ENCODE data around the gene DDX1.

The DDX1 gene

GRCh38 chr2:15647622-15648590, 56.2 kb downstream of the DDX1 start:
- DNase-seq, result no peak

- DNase-seq, result no peak
These were observed 57.2 kb downstream of the DDX1 start for GRCh38 chr2:15648593-15649525.

GRCh38 chr2:15649561-15650255, 58.0 kb downstream of the DDX1 start:
- no peak for DNase-seq

- no peak for DNase-seq
These were observed 59.1 kb downstream of the DDX1 start for GRCh38 chr2:15650616-15651366.

- no peak for DNase-seq
These were observed 59.7 kb downstream of the DDX1 start for GRCh38 chr2:15651367-15651727.

GRCh38 chr2:15652252-15652651, 60.6 kb downstream of the DDX1 start:
- no peak for DNase-seq

- no peak for DNase-seq
These were observed 61.1 kb downstream of the DDX1 start for GRCh38 chr2:15652801-15653200.

GRCh38 chr2:15653806-15654726, 62.4 kb downstream of the DDX1 start:
- no peak for DNase-seq

GRCh38 chr2:15654727-15655073, 63.0 kb downstream of the DDX1 start:
- no peak for DNase-seq

- DNase-seq, result no peak
These were observed 63.6 kb downstream of the DDX1 start for GRCh38 chr2:15655123-15655887.

GRCh38 chr2:15656090-15656489, 64.4 kb downstream of the DDX1 start:
- no peak for DNase-seq

GRCh38 chr2:15657759-15658158, 66.1 kb downstream of the DDX1 start:
- DNase-seq, result no peak

- no peak for DNase-seq
These were observed 67.2 kb downstream of the DDX1 start for GRCh38 chr2:15658911-15659310.

GRCh38 chr2:15660491-15661294, 69.0 kb downstream of the DDX1 start:
- no peak for DNase-seq

- DNase-seq, result no peak
These were observed 69.6 kb downstream of the DDX1 start for GRCh38 chr2:15661295-15661569.

- no peak for DNase-seq
These were observed 70.4 kb downstream of the DDX1 start for GRCh38 chr2:15662026-15662425.

- no peak for DNase-seq
These were observed 70.9 kb downstream of the DDX1 start for GRCh38 chr2:15662579-15662978.

- no peak for DNase-seq
These were observed 72.1 kb downstream of the DDX1 start for GRCh38 chr2:15663802-15664201.

- DNase-seq, result no peak
These were observed 72.8 kb downstream of the DDX1 start for GRCh38 chr2:15664273-15665066.

Measured in inflammatory macrophage (primary cell).